Measurements from ENCODE around the gene SETD2.

- no peak for TF ChIP-seq CTCF (IDR thresholded peaks at IDR 0.05; ENCODE audit: poor library complexity)
- TF ChIP-seq EZH2 (IDR thresholded peaks at IDR 0.05; ENCODE audit: borderline replicate concordance): no peak
- no peak for TF ChIP-seq EZH2phosphoT487 (IDR thresholded peaks at IDR 0.05; ENCODE audit: low read depth, severe bottlenecking, unreplicated experiment)
Measured at GRCh38 chr3:46985588-46985987, 178.3 kb downstream of the SETD2 start.
